Stimulated activated CD4-positive, alpha-beta T cell treated with anti-CD3 and anti-CD28 coated beads, Interleukin-1b, Interleukin-23, amount 100 ng/mL, for 24 hours (primary cell): ENCODE data around the gene OR2V2.
"Not testable (repeated sequence)": the region's sequence is repeated elsewhere in the genome, so short reads cannot be mapped to it uniquely, and the experiment has no call there.

Experiments
- DNase-seq, 4 experiments: peaks; one replicate each; pipeline ENCODE4 v3.0.0-alpha.2; 2020; ENCODE audit warnings: low read depth in 4 of 4, low spot score in 1 of 4

Gene OR2V2

DNA sequence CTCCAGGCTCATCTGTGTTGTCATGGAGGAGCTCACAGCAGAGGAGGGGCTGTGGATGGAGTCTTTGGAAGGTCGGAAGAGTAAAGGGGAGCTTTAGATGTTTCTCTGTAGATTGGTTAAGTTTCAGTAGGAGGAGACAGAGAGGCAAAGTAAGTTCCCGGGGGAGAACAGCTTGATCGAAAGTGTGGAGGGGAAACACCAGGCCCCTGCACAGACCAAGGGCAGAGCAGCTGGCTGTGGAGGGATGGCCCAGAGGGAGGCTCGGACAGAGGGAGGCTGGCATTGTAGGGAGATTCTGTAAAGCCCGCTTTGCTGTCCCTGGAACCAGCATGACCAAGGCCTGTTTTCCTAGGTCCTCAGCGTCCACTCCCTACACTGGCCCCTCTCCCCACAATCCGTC lies 5.3 kb upstream of the OR2V2 start:
- no peak for DNase-seq

DNA sequence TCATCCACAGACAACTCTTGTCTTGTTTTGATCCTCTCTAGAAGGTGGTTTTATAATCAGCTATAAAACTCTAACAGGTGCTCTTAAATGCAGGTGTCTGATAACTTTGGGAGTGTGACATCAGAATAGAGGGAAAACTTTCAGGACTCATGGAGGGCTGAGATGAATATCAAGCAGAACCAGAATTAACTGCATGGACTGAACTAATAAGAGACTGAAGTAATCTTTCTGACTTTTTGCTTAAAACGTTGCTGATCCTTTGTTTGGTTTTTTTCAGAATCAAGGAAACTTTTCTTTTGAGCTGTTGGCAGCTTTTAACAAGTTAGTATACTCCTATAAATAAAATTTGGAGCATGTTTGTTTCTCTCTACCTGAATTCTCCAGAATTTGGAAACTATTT lies 2.3 kb upstream of the OR2V2 start:
- no peak for DNase-seq

DNA sequence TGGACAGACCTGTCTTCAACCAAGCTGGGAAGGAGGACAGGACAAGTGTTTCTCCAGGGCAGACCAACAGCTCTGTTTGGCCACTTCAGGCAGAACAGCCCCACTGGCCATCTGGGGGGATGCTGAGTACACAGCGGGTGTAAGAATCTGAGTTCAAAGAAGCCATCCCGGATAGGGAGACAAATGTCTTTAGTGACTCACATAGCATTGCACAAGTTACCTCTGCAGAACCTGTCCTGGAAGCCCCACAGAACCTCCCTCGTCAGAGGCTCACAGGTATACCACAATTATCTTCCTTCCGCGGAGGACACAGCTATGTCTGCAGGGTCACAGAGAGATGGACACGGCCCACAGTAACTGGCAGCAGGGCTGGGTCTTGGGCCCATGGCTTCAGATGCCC lies 2.0 kb downstream of the OR2V2 start:
- no peak for DNase-seq

DNA sequence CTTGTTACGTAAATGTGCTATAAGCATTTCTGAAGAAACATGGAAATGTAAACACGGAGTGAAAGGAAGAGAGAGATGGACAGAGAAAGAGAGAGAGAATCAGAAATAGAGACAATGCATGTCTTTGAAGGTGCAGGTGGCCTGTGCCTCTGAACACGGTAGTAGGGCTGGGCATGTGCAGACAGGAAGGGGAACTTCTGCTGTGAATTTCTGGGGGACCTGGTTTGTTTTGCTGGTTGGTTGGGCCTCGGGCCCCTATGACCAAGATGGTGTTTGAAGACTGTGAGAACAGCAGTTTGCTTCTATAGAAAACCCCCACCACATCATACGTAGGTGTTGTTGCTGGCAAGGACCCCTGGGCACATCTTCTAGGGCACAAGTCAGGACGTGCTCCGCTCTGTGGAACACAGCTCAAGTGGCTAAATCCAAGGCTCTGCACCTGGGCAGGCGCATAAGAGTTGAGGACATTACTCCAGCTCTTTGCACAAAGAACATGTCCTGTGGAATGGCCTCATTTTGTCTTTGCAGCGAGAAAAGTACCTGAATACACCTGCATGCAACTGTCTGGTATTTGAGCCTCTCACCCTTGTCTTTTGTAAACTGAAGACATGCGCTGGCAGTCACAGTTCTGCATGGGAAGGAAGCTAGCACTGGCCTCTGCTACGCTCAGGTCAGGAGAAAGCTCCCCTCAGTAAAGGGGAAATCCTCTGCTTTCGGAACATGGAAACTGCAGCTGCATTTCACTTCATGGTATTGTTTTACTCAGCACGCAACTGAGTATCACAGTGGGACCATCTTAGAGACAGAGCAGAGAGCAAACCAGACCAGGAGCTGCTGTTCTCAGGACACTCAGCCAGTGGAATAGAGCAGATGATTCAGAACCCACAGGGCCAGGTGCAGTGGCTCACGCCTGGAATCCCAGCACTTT lies 2.7 kb downstream of the OR2V2 start:
- no peak for DNase-seq

DNA sequence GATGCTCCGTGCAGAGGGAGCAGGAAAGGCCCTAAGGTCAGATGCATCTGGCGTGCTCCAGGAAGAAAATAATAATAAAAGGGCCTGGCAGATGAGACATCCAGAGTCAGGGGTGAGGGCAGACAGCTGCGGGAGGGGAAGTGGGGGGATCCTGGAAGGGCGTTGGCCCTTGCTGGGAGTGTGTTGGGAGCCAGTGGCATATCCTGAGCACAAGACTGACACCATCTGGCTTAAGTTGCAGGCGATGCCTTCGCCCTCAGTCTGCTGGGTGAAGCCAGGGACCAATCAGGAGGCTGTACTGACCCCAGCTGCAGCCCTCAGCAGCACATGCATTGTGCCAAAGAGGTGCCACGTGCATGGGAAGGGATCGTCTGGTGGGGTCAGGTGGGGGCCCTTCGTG lies 3.8 kb downstream of the OR2V2 start:
- DNase-seq = no peak

DNA sequence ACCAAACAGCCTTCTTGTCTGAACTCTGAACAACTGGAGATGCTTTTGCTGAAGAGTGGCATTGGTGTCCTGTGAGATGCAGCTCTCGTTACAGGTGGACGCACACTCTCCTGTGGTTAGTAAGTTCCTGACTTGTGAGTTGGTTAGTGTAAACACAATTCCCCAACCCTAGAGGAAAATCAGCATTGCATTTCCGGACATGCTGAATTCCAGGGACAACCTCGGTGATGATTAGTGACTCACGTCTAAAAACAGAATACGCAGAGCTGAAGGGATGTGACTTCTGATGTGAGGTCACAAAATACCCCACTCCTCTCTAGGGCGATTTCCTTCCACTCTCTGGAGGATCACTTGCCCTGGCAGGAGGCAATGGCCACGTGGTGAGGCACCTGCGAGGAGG lies 5.0 kb downstream of the OR2V2 start:
- DNase-seq = no peak

DNA sequence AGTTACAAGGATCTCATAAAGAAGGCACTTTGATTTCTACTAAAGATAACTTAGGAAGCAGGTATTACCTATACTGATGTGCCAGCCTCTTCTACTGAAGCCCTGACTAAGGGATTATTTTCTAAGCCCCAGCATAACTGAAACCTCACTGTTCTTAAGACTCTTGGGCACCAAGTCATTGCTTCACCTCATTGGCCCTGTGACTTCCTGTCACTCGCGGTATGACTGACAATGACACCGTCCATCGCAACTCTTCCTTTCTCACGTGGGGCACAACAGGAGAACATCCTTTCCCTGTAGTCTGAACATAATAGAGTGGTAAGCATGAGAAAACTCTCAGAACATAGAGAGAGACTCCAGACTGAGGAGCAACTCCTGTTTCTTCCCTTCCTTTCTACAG lies 6.4 kb downstream of the OR2V2 start:
- no peak for DNase-seq

DNA sequence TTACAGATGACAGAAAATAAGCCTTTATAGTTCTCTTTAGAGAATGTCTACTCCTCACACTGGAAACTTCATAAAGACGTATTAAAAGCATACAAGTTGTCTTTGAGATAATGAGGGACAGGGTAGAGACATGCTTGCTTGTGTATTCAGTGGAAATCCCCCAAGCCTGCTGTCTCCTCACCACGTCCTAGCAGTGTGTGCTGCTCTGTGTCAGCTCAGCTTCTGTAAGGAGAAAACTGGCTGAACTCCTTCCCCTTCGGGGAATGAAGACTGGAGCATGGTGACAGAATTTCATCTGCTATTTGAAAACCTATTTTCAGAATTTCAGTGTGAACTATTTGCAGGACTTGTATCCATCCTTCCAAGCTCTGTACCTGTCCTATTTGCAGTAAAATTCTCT lies 9.4 kb downstream of the OR2V2 start:
- no peak for DNase-seq

DNA sequence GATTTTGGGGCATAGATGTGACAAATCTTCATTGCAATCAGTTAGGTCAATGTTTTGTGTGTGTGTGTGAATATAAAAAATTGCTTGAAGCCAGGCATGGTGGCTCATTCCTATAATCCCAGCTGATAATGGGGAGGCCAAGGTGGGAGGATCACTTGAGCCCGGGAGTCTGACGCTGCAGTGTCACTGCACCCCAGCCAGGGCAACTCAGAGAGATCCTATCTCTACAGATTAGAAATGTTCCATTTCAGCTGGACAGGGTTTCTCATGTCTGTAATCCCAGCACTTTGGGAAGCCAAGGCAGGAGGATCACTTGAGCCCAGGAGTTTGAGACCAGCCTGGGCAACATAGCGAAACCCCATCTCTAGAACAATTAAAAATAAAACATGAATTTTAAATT lies 11.5 kb downstream of the OR2V2 start:
- no peak for DNase-seq

DNA sequence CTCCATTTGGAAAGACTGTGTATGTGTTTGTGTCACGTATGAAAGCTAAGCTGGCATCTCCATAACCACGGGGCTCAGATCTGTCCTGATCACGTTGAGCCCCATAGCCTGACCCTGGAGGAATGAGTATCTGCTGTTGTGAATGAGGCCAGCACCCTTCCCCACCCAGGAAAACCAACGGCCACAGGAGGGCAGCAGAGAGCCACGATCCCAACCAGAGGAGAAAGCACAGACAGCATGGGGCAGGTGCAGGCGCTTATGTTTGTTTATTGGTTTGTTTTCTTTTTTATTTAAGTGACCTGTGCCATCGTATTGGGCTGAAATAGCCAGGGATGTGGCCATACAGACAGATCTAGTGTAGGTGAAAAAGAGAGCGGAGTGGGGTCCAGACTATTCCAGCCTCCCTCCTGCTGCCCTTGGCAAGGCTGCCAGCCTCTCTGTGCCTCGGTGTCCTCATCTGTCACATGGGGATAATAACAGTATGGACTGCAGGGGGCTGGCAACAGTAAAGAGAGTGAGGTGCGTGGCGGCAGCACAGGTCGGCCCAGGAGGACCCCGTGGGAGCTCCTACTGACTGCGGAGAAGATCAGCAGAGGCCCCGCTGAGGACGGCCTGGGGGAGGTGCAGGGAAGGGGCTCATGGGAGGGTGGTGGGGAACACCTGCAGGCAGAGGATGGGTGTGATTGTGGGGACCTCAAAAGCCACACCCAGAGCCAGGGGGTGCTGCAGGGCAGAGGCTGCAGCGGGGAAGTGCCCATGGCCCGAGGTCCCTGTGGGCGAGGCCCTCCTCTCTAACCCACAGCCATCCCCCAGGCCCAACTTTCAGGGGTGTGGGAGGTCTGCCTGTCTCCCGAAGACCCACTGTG lies 12.1 kb downstream of the OR2V2 start:
- peak; percentile 84 to 99 (median 89) for DNase-seq

DNA sequence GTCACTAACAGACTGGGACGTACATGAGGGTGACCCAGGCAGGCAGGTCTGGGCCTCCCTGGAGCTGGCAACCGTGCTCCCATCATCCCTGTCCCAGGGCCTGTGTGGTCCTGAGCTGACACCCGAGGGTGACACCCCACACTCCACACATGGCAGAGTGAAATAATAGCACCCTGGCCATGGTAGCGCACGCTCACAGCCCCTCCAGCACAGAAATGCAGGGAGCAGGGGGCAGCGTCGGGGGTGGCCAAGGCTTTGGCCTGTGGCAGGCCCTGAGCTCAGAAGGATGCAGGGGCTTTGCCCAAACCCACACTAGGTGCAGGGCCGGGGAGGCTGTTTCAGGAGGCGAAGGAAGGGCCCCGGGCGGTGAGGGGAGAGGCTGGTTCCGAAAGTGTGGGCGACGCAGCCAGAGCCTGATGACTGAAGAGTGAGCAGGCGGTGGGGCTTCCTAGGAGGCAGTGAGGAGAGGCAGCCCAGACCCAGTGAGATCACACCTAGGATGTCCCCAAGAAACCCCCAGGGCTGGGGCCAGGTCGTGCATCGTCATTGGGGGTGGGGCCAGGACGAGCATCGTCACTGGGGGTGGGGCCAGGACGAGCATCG lies 12.9 kb downstream of the OR2V2 start:
- peak; percentile 54 to 79 (median 66) for DNase-seq

DNA sequence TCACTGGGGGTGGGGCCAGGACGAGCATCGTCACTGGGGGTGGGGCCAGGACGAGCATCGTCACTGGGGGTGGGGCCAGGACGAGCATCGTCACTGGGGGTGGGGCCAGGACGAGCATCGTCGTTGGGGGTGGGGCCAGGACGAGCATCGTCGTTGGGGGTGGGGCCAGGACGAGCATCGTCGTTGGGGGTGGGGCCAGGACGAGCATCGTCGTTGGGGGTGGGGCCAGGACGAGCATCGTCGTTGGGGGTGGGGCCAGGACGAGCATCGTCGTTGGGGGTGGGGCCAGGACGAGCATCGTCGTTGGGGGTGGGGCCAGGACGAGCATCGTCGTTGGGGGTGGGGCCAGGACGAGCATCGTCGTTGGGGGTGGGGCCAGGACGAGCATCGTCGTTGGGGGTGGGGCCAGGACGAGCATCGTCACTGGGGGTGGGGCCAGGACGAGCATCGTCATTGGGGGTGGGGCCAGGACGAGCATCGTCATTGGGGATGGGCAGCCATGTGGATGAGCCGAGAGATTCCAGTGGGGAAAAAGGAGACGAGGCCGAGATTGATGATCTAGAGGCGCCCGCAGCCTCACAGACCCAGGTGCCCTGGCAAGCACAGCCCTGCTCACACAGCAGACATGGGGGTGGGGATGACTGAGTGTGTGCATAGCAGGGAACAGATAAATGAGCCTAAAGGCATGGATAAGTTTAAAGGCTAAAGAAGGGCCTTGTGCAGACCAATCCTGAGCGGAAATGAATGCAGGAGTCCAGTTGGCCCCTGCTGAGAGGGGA lies 13.6 kb downstream of the OR2V2 start:
- not testable (repeated sequence) for DNase-seq

DNA sequence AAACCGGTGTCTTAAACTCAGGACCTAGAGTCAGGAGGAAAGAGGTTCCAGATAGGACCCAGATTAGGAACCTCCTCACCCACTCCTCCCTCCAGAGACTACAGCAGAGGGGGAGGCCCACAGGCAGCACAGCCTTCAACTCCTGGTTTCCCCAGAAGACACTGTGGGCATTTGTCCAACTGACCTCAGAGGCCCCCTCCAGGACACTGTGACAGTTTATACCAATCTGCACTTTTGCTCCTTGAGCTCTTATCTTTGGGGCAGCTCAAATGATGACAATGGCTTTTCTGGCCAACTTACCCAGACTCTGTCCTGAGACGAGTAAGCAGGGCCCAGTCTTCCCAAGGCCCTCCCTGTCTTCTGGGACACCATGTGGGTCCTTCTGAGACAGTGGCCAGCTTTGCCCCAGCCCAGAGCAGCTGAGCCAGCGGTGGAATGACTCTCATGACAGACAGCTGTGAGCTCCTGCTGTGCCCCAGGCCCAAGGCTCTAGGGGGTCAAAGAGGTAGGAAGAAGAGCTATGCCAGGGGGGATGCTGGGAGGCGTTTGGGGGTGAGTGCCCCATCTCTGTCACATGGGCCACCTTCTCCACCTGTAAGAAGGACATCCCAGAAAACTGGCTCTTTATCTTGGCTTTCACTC lies 14.3 kb downstream of the OR2V2 start:
- DNase-seq = no peak

DNA sequence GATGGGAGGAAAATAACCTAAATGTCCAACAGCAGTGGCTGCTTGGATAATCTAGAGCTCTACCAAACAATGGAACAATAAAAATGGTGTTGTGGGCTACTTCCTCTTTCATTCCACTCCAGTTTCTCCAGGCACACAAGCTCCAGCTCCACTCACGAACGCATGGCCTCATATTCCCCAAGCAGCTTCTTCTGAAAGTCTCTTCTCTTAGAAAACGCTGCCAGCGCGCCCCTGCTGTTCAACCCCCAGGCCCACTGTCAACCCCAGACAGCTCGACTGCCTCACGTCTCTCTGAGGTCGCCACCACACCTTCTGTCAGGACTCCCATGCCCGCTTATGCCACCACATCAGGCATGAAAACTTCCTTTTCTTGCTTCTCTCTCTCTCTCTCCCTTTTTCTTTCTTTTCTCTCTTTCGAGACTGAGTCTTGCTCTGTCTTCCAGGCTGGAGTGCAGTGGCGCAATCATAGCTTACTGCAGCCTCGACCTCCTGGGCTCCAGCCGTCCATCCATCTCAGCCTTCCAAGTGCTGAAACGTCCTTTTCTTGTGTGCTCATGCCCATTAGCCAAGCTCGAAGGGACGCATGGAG lies 16.2 kb downstream of the OR2V2 start:
- DNase-seq = no peak

DNA sequence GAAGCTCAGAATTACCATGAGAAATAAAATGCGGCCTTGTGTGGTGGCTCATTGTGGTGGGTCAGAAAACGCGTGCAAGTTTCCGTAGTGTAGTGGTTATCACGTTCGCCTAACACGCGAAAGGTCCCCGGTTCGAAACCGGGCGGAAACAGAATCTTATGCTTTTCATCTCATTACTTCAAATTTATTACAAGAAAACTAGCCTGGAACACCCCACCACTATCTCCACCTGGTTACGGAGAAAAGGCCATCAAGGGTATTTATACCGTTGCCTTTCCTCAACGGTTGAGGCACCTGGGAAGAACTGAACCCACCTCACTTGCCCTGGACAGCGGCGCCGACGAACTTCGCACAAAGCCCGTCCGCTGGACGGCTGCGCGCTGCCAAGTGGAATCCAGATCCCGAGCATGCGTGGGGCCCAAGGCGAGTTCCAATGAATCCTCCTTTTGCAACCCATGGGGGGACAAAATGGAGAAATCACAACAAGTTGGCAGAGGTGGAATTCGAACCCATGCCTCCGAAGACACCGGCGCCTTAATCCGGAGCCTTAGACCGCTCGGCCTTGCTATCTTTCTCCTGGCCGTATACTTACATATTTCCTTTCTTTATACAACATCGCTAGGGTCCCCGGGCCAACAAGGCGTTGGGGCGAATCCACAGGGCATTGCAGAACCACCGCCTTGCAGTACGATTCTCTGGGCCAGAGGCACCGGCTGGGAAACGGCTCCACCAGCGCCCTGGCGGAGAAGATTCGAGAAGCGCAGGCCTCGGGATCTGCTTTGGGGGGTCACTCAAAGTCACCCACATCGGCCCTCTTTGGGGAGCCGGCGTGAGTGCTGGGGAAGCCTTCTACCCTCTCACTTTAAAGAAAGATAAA lies 16.9 kb downstream of the OR2V2 start:
- DNase-seq = peak in 1 of 4 experiments; percentile 51

DNA sequence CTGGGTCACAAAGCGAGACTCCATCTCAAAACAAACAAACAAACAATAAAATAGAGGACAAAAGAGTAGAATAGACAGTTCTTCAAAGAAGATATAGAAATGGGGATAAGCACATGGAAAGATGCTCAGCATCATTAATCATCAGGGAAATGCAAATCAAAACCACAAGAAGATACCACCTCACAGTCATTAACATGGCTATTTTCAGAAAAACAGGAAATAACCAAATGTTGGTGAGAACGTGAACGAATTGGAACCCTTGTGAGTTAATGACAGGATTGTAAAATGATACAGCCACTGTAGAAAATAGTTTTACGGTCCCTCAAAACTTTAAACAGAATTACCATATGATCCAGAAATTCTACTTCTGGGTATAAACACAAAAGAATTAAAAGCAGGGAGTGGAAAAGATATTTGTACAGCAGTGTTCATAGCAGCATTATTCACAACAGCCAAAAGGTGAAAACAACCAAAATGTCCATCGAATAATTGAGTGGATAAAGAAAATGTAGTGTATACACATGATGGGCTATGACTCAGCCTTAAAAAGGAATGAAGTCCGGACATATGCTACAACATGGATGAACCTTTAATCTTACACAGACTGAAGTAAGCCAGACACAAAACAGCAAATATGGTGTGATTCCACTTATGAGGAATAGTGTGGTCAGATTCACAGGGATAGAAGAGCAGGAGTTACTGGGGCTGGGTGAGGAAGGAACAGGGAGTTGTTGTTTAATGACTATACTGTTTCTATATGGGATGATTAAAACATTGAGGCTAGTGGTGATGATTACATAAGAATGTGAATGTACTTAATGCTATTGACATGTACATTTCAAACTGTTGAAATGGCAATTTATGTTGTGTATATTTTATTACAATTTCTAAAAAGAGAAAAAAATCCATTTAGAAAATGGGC lies 19.7 kb downstream of the OR2V2 start:
- DNase-seq = no peak

DNA sequence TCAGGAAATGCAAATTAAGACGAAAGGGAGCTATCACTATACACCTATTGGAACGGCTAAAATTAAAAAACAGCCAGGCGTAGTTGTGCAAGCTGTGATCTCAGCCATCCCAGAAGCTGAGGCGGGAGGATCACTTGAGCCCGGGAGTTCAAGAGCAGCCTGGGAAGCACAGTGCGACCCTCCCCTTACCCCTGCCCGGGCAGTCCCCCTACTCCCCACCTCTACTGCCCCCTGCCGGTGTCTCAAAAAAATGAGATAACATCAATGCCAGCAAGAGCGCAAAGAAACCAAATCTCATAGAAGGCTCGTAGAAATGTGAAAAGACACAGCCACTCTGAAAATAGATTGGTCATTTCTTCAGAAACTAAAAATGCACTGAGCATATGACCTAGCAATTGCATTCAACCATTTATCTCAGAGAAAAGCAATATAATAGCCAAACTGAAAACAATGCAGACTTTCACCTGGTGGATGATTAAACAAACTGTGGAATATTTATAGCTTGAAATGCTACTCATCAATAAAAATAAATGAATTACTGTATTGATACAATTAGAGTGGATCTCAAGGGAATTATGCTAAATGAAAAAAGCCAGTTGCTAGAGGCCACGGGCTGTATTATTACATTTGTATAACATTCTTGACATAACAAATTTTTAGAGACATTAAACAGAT lies 20.6 kb downstream of the OR2V2 start:
- DNase-seq = no peak
